Lung (tissue), 12 donors: ENCODE data around the gene ATP5PF. TPM values are rescaled to one million over a fixed set of nuclear protein-coding genes. Genes with fewer than 3 reads are reported as not detected.
A peak's percentile ranks its signal among the peaks of the same experiment; 100 is the strongest.

Experiments used
- ATAC-seq: fragments of 200-7000 bp; cut with Tn5 transposase; one replicate; pipeline ENCODE4 v1.9.1; 2020; ENCODE audit warnings: moderate number of reproducible peaks; ENCODE audit not compliant: insufficient read depth, low FRiP score
- DNase-seq, 3 donors: peaks; one replicate each; pipeline ENCODE4 v3.0.0-alpha.2; 2013 to 2017
- H3K27ac ChIP-seq, 2 donors: one replicate each; pipeline ENCODE4 v1.5.1; 2013; ENCODE audit warnings: mild to moderate bottlenecking in 2 of 2, moderate library complexity in 2 of 2, control low read depth in 1 of 2, inconsistent platforms in 1 of 2, low read depth in 1 of 2, low read length in 1 of 2
- H3K27me3 ChIP-seq, 3 donors: one replicate each; pipeline ENCODE4 v1.5.1; 2013; ENCODE audit warnings: low read length in 2 of 3; ENCODE audit not compliant: control insufficient read depth in 3 of 3, insufficient read depth in 3 of 3
- H3K36me3 ChIP-seq, 4 donors: one replicate each; pipeline ENCODE4 v1.5.1; 2013; ENCODE audit warnings: low read length in 4 of 4, mild to moderate bottlenecking in 1 of 4, moderate library complexity in 1 of 4; ENCODE audit not compliant: control insufficient read depth in 4 of 4, insufficient read depth in 4 of 4
- H3K4me1 ChIP-seq, 5 donors: one replicate each; pipeline ENCODE4 v1.5.1; 2013; ENCODE audit warnings: low read length in 5 of 5, mild to moderate bottlenecking in 2 of 5, moderate library complexity in 1 of 5; ENCODE audit not compliant: control insufficient read depth in 5 of 5, insufficient read depth in 5 of 5
- H3K4me3 ChIP-seq: one replicate; pipeline ENCODE4 v1.5.1; 2013; ENCODE audit warnings: mild to moderate bottlenecking, control low read depth, moderate library complexity
- H3K9ac ChIP-seq, 2 donors: one replicate each; pipeline ENCODE4 v1.5.1; 2013; ENCODE audit warnings: low read length in 2 of 2, control low read depth in 1 of 2; ENCODE audit not compliant: insufficient read depth in 1 of 2
- H3K9me3 ChIP-seq, 4 donors: one replicate each; pipeline ENCODE4 v1.5.1; 2013; ENCODE audit warnings: low read length in 3 of 4, mild to moderate bottlenecking in 1 of 4, moderate library complexity in 1 of 4; ENCODE audit not compliant: control insufficient read depth in 4 of 4, insufficient read depth in 3 of 4
- WGBS, 2 donors: extraction: QIAGEN DNeasy Blood & Tissue Kit; methylation state at CpG; one replicate each; pipeline ENCODE4 v1.1.7; 2013; 5-methylcytosine and 5-hydroxymethylcytosine counted together
- polyA plus RNA-seq, 2 donors: library from polyadenylated mRNA; stranded (reverse); fragments of 200-250 nt; gene quantifications; one replicate each; pipeline ENCODE4 v1.2.1, GENCODE V29; 2013
- total RNA-seq, 2 donors: library from RNA; depleted of rRNA in 1 of 2; stranded (reverse); fragments of >200 nt in 1 of 2; gene quantifications; one replicate each; pipeline ENCODE4 v1.2.1, GENCODE V29; 2014 to 2021
- TF ChIP-seq, protein P1 (sequence below): IDR thresholded peaks from 2 replicates; pipeline ENCODE4 v1.5.1; 2012; ENCODE audit warnings: mild to moderate bottlenecking; ENCODE audit errors: control extremely low read depth, extremely low read depth
- donor health status: control.
- donor health status: control.
- donor health status: Bipolar disorder and iron deficiency.
- donor health status: healthy.
- donor health status: DM: yes; HTN: yes; CAD: no.

ATP5PF gene
- total and polyA plus RNA-seq, 4 donors: 72.8 to 289 (median 133) TPM

DNA sequence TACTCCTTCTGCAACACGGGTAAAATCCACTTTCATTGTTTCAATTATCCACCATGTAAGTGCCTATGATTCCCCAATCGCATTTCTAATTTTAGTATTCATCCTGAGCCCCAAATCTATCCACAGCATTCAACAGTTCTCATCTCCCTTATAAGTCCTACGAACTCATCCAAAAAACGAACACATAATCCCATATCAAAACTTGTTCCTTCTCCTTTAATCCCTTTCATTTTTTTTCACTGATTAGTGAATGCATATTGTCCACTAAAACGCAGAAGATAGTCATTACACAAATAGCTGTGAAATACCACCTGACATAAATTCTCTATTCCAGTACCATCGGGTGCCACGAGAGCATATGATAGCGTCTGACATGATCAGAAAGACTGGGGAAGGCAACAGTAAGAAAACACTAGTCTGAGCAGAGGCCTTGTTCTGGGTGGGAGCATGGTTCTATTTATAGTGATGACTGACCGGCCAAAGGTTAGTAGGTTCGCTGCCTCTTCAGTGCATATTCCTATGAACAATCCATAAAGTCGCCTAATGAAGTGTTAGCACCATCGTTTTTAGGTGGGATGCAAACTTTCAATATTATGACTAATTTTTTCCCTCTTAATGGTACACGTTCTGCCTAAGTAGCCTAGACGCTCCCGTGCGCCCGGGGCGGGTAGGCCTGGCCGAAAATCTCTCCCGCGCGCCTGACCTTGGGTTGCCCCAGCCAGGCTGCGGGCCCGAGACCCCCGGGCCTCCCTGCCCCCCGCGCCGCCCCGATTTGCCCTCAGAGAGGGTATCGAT is 648 bp downstream of the ATP5PF start:
- TF ChIP-seq, protein P1, sequence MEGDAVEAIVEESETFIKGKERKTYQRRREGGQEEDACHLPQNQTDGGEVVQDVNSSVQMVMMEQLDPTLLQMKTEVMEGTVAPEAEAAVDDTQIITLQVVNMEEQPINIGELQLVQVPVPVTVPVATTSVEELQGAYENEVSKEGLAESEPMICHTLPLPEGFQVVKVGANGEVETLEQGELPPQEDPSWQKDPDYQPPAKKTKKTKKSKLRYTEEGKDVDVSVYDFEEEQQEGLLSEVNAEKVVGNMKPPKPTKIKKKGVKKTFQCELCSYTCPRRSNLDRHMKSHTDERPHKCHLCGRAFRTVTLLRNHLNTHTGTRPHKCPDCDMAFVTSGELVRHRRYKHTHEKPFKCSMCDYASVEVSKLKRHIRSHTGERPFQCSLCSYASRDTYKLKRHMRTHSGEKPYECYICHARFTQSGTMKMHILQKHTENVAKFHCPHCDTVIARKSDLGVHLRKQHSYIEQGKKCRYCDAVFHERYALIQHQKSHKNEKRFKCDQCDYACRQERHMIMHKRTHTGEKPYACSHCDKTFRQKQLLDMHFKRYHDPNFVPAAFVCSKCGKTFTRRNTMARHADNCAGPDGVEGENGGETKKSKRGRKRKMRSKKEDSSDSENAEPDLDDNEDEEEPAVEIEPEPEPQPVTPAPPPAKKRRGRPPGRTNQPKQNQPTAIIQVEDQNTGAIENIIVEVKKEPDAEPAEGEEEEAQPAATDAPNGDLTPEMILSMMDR: no peak
- H3K9ac ChIP-seq: peak overlapping the region; percentile 88 to 92
- peak overlapping the region; percentile 95 to 100 for H3K27ac ChIP-seq
- no peak for ATAC-seq
- no peaks in the 10 kb centered on the region for H3K9me3 ChIP-seq
- H3K4me3 ChIP-seq: peak overlapping the region; percentile 88
- H3K27me3 ChIP-seq: no peaks in the 10 kb centered on the region
- H3K4me1 ChIP-seq: peaks cover 0 to 24% (median 6%) of the 10 kb centered on the region in 5 donors
- DNase-seq: peak in 2 of 3 donors; percentile 34 to 38
- peaks cover 0 to 10% (median 3%) of the 10 kb centered on the region in 4 donors for H3K36me3 ChIP-seq
- 4 to 7% methylated on average over 30 of the region's 30 CpGs for WGBS, 2 donors

DNA sequence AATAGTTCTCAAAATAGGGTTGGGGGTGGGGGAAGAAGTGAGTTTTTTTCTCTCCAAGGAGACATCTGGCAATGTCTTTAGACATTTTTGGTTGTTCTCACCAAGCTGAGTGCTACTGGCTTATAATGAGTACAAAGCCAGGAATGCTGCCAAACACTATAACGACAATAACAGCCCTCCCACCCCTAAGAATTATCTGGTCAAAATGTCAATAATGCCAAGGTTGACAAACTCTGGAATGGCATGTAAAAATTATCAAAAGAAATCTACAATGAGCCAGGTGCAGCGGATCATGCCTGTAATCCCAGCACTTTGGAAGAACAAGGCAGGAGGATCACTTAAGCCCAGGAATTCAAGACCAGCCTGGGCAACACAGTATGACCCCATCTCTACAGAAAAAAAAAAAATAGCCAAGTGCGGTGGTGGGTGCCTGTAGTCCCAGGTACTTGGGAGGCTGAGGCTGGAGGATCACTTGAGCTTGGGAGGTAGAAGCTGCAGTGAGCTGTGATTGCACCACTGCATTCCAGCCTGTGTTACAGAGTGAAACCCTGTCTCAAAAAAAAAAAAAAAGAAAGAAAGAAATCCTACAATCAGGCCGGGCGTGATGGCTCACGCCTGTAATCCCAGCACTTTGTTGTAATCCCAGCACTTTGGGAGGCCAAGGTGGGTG is 2.5 kb downstream of the ATP5PF start:
- WGBS, 2 donors: 88 to 92% methylated on average over 6 of the region's 6 CpGs
- TF ChIP-seq, protein P1: no peak
- H3K4me3 ChIP-seq: no peak overlapping the region
- peak overlapping the region in 1 of 2 donors; percentile 77 for H3K27ac ChIP-seq
- ATAC-seq (no peak), DNase-seq (no peak)
- peaks cover 8 to 28% (median 18%) of the 10 kb centered on the region in 4 donors for H3K36me3 ChIP-seq
- no peaks in the 10 kb centered on the region for H3K9me3 ChIP-seq
- no peak overlapping the region for H3K9ac ChIP-seq
- H3K4me1 ChIP-seq: peaks cover 0 to 32% (median 6%) of the 10 kb centered on the region in 5 donors
- H3K27me3 ChIP-seq: no peaks in the 10 kb centered on the region

DNA sequence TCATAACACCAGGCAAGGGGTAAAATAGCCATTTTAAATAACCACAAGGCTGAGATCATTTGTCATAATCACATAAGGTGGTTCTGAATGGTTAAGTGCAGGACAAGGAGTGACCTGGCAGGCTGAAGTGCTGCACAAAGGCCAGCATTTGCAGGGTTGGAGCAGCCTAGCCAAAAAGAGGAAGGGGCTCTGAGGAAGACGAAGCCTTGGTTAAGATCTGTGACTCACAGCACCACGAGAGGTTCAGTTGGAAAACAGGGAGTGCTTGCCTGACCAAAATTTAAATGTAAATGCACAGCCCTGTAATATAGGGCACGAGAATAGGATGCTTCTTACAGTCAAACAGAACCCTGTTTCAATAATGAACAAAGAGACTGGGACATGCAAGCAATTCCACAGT is 12.1 kb downstream of the ATP5PF start:
- no peaks in the 10 kb centered on the region for H3K27me3 ChIP-seq
- TF ChIP-seq, protein P1: no peak
- 26 to 70% methylated on average over 3 of the region's 3 CpGs for WGBS, 2 donors
- no peak overlapping the region for H3K9ac ChIP-seq
- H3K9me3 ChIP-seq: no peaks in the 10 kb centered on the region
- H3K4me1 ChIP-seq: peaks cover 0 to 16% (median 0%) of the 10 kb centered on the region in 5 donors
- H3K27ac ChIP-seq: no peak overlapping the region
- ATAC-seq (no peak), DNase-seq (no peak)
- H3K4me3 ChIP-seq: no peak overlapping the region
- peaks cover 22 to 40% (median 30%) of the 10 kb centered on the region in 4 donors for H3K36me3 ChIP-seq
